Ovary (tissue), 9 donors: ENCODE data around the gene GPC3. TPM values are rescaled to one million over a fixed set of nuclear protein-coding genes. Genes with fewer than 3 reads are reported as not detected.

Experiments used
- DNase-seq, 5 donors: peaks; one replicate each; pipeline ENCODE4 v3.0.0-alpha.2; 2019 to 2020
- H3K27ac ChIP-seq, 2 donors: fragments of 200-600 bp; one replicate each; pipeline versions ENCODE4 v1.5.1 to v1.8.0; 2019 to 2022
- H3K27me3 ChIP-seq: fragments of 200-600 bp; one replicate; pipeline ENCODE4 v1.8.0; 2022
- H3K36me3 ChIP-seq: fragments of 200-600 bp; sonication (generic); one replicate; pipeline ENCODE4 v1.5.1; 2019
- H3K4me1 ChIP-seq: one replicate; pipeline ENCODE4 v1.8.1; 2013; ENCODE audit warnings: mild to moderate bottlenecking, moderate library complexity; ENCODE audit not compliant: insufficient read depth
- H3K4me3 ChIP-seq: fragments of 200-600 bp; sonication (generic); one replicate; pipeline ENCODE4 v1.5.1; 2017
- H3K9me3 ChIP-seq, 2 donors: fragments of 200-600 bp in 1 of 2; sonication (generic) in 1 of 2; one replicate each; pipeline versions ENCODE4 v1.5.1 to v1.8.1; 2013 to 2019; ENCODE audit warnings: mild to moderate bottlenecking in 1 of 2, moderate library complexity in 1 of 2
- CTCF ChIP-seq, 3 donors: fragments of 450-650 bp in 2 of 3; fragments of 200-600 bp in 1 of 3; IDR thresholded peaks; one replicate each; pipeline versions ENCODE4 v1.5.1 to v1.8.0; 2016 to 2022; ENCODE audit warnings: antibody characterized with exemption in 3 of 3, mild to moderate bottlenecking in 1 of 3
- EP300 ChIP-seq: sonication (generic); formaldehyde crosslinking; IDR thresholded peaks from one replicate; pipeline ENCODE4 v1.6.1; 2017; ENCODE audit warnings: antibody characterized with exemption
- POLR2A ChIP-seq: fragments of 450-650 bp; IDR thresholded peaks from one replicate; pipeline ENCODE4 v1.6.1; 2017; ENCODE audit warnings: antibody characterized with exemption, mild to moderate bottlenecking, moderate library complexity
- WGBS, 3 donors: extraction: QIAGEN DNeasy Blood & Tissue Kit in 1 of 3; methylation state at CpG; one replicate each; pipeline versions ENCODE4 v1.1.5 to v1.1.7; 2013 to 2017; 5-methylcytosine and 5-hydroxymethylcytosine counted together
- intact Hi-C, 4 donors: fragments of 100-400 bp; cut with DNase I; formaldehyde crosslinking; loops; one replicate each; pipeline versions ENCODE4 v1.11.0 to v1.15.1; 2022 to 2023
- polyA plus RNA-seq, 2 donors: library from polyadenylated mRNA; stranded (reverse); fragments of 200-250 nt in 1 of 2; fragments of 350-450 nt in 1 of 2; fragmentation: Illumina TruSeq in 1 of 2; extraction: RNeasy Lipid Tissue Mini Kit (QIAGEN cat#74804) in 1 of 2; gene quantifications; one replicate each; pipeline ENCODE4 v1.2.3, GENCODE V29; 2013 to 2014
- total RNA-seq, 7 donors: library from RNA; depleted of rRNA in 2 of 7; stranded (reverse); fragments of >200 nt in 2 of 7; fragmentation: NEBNext Ultra II Directional in 3 of 7; extraction: Animal tissue kit (Norgen Biotek cat#: 25700) in 3 of 7; gene quantifications; one replicate each; pipeline versions ENCODE4 v1.1.0 to v1.2.4, GENCODE V29; 2016 to 2023
- donor health status: DM: no; HTN: no; CAD: no; lungs with moderate emphysema.
- donor health status: DM: no; HTN: no; CAD: no.
- donor health status: Bipolar disorder and iron deficiency.
- donor health status: DM: yes; HTN: yes; CAD: no.
- donor health status: DM: no; HTN: no; CAD: no.
- donor health status: DM: yes; HTN: yes; CAD: no.

Gene GPC3
- total and polyA plus RNA-seq, 9 donors, result 4.5 to 91.8 (median 12.1) TPM

- no peaks in the 10 kb centered on the region for H3K4me1 ChIP-seq
- WGBS, 3 donors, result 69 to 76% (median 72%) methylated on average over 6 of the region's 6 CpGs
- no peaks in the 10 kb centered on the region for H3K27me3 ChIP-seq
- intact Hi-C loops, result no loop called here
- no peaks in the 10 kb centered on the region for H3K36me3 ChIP-seq
- TF ChIP-seq CTCF (IDR thresholded peaks at IDR 0.05), result no peak
- no peak for TF ChIP-seq EP300
- TF ChIP-seq POLR2A, result no peak
- no peaks in the 10 kb centered on the region for H3K9me3 ChIP-seq
- no peak for DNase-seq
- no peak overlapping the region for H3K27ac ChIP-seq
- H3K4me3 ChIP-seq, result no peak overlapping the region
These were observed 24.3 kb downstream of the GPC3 start for GRCh38 chrX:133961046-133961445.

- intact Hi-C loops, result no loop called here
These were observed 25.4 kb downstream of the GPC3 start for GRCh38 chrX:133959972-133960371.

GRCh38 chrX:133958997-133959688, 26.3 kb downstream of the GPC3 start:
- Histone ChIP-seq H3K9me3 (no peaks in the 10 kb centered on the region), H3K36me3 (no peaks in the 10 kb centered on the region), H3K27me3 (no peaks in the 10 kb centered on the region), H3K27ac (no peak overlapping the region), H3K4me1 (no peaks in the 10 kb centered on the region), H3K4me3 (no peak overlapping the region)
- DNase-seq, result peak in 1 of 5 donors; percentile 18
- intact Hi-C loops, result no loop called here
- TF ChIP-seq EP300 (no peak), CTCF (IDR thresholded peaks at IDR 0.05) (peak in 2 of 3 donors; percentile 34 to 38)
- 54 to 59% (median 55%) methylated on average over 2 of the region's 2 CpGs for WGBS, 3 donors

More at GRCh38 chrX:133959972-133960371, 25.4 kb downstream of the GPC3 start:
- Histone ChIP-seq H3K36me3 (no peaks in the 10 kb centered on the region), H3K4me3 (no peak overlapping the region), H3K27ac (no peak overlapping the region), H3K27me3 (no peaks in the 10 kb centered on the region), H3K9me3 (no peaks in the 10 kb centered on the region), H3K4me1 (no peaks in the 10 kb centered on the region)
- WGBS, 3 donors, result 71 to 79% (median 77%) methylated on average over 2 of the region's 2 CpGs
- no peak for TF ChIP-seq CTCF (IDR thresholded peaks at IDR 0.05)
- no peak for TF ChIP-seq POLR2A
- no peak for DNase-seq

- Histone ChIP-seq H3K27me3 (no peaks in the 10 kb centered on the region), H3K9me3 (no peaks in the 10 kb centered on the region), H3K27ac (no peak overlapping the region), H3K4me1 (no peaks in the 10 kb centered on the region), H3K4me3 (no peak overlapping the region), H3K36me3 (no peaks in the 10 kb centered on the region)
- no peak for DNase-seq
- WGBS, 3 donors, result 81 to 85% (median 82%) methylated on average over 1 of the region's 1 CpG
- intact Hi-C loops, result no loop called here
- TF ChIP-seq EP300, result no peak
- no peak for TF ChIP-seq POLR2A
- no peak for TF ChIP-seq CTCF (IDR thresholded peaks at IDR 0.05)
These were observed 28.6 kb downstream of the GPC3 start for GRCh38 chrX:133956570-133957340.
